Myocyte (in vitro differentiated cells): ENCODE results near the gene QKI. TPM values are rescaled to one million over a fixed set of nuclear protein-coding genes. Genes with fewer than 3 reads are reported as not detected.
A peak's percentile ranks its signal among the peaks of the same experiment; 100 is the strongest.

Source experiments
- DNase-seq: peaks from one replicate; pipeline ENCODE4 v3.0.0-alpha.2; 2012; ENCODE audit warnings: low read depth
- total RNA-seq: library from RNA; depleted of rRNA; stranded (reverse); fragments of >200 nt; gene quantifications from 2 replicates; pipeline ENCODE4 v1.2.3, GENCODE V29; 2014

The QKI gene
- total RNA-seq, 1 donor from 2014 or later = 423 TPM

DNA sequence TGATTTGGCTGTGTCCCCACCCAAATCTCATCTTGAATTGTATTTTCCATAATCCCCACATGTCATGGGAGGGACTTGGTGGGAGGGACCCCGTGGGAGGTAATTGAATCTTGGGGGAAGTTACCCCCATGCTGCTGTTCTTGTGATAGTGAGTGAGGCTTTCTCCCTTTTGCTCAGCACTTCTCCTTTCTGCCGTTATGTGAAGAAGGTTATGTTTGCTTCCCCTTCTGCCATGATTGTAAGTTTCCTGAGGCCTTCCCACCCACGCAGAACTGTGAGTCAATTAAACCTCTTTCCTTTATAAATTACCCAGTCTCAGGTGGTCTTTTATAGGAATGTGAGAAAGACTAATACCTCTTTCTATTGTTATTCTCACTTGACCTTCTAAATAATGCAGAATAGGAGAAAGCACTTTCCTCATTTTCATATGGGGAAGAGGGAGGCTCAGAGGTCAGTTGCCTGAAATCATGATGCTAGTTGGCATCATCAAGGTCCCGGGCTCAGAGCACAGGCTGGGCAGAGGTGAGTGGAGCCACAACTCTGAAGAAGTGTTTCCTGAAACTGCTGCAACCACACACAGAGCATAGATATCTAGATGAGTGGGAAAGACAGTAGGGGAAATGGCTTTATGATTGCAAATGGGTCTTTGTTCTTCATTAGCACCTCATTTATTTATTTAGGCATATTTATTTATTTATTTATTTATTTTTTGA, 191.0 kb downstream of the QKI start:
- no peak for DNase-seq

DNA sequence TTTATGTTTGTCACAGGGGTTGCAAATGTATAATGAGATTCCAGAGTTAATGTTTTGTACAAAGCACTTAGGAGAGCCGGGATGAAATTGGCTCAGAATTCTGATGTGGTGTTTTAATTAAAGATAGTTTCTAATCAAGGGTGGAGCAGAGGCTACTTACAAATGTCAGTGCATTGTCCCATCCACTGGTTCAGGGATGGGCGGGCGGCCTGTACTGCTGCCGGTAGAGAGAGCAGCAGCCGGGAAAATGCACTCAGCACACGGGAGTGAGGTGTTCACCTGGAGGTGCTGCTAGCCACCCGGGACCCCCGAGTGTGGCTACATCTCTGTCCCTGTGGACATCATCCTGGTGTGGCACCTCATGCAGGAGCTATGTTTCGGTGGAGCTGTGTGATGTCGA, 193.3 kb downstream of the QKI start:
- no peak for DNase-seq

DNA sequence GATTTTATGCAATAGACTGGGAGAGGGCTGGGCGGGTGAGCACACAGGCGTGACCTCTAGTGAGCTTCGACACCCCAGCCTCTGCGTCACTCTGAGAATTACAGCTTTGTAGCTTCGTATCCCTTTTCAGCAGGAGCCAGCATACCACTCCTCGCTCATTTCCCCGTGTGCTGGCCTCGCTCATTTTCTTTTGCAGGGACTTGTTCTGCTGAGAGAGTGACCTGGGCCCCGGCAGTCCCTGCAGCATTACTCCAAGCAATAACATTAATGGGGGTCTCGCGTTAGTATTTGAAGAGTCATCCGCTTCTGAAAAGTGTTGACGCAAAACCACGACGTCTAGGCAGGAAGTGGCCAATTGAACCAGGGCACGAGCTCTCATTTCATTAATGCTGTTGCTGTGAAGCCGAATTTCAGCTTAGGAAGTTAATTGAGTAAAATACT, 193.7 kb downstream of the QKI start:
- no peak for DNase-seq

DNA sequence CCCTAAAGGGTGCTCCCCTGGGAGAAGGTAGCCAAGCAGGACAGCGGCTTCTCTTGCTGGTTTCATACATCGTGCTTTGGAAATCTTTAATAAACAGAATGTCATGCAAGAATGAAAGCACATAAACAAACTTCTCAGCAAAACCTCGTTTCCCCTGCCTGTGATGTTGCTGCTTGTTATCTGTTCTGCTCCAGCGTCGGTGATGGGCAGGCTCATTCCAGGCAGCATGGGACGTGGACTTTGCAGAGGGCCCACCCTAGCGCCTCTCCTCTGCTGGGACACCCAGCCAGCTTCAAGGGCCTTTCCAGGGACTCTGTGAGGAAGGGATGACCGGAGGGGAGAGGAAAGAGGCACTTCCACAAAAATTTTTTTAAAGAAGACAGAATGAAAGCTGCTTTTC, 197.7 kb downstream of the QKI start:
- no peak for DNase-seq

DNA sequence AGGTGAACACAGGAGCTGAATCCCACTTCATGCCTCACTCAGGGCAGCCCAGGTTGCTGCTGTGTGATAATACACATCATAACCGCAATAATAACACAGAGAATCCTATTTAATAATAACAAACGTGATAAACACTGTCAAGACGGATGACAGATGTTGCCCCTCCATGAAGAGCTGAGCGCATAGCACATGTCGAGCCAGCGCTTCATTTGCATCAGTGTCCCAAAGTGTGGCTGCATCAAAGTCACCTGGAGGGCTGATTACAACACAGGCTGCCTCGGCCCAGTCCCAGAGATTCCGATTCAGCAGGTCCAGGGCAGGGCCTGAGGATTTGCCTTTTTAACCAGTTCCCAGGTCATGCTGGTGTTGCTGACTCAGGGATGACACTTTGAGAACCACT, 198.5 kb downstream of the QKI start:
- no peak for DNase-seq

DNA sequence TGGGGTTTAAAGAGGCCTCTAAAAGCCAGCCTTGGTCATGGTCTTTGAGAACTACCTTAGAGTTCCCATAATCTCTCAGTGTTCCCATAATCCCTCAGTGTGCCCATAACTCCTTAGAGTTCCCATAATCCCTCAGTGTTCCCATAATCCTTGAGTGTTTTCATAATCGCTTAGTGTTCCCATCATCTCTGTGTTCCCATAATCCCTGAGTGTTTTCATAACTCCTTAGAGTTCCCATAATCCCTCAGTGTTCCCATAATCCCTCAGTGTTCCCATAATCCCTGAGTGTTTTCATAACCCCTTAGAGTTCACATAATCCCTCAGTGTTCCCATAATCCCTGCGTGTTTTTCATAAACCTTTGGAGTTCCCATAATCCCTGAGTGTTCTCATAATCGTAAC, 199.2 kb downstream of the QKI start:
- no peak for DNase-seq

DNA sequence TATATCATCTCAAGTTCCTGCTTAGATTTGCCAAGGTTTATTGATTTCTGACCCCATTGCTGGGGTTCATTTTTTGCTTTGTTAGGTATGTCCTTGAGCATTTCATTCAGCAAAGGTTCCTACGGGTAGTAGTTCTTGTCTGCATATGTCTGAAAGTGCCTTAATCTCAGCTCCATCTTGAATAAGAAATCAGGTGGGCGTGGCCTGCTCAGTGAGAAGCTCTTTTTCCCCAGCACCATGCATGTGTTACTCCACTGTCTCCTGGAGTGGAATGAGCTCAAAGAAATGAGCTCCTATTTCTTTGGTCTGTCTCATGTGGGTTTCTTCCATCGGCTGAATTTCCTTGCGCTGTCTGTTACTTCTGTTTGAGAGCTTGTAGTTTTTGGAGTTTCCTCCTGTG, 201.9 kb downstream of the QKI start:
- no peak for DNase-seq

DNA sequence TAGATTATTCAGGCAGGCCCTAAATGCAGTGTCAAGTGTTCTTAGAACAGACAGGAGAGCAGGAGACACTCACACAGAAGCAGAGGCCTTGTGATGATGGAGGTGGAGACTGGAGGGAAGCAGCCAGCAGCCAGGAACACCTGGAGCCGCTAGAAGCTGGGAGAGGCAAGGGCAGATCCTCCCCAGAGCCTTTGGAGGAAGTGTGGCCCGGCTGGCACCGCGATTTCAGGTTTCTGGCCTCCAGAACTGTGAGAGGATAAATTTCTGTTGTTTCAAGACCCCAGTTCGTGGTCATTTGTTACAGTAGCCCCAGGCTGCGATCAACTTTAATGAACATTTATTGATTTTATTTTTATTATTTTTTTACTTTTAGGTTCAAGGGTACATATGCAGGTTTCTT, 203.0 kb downstream of the QKI start:
- no peak for DNase-seq

DNA sequence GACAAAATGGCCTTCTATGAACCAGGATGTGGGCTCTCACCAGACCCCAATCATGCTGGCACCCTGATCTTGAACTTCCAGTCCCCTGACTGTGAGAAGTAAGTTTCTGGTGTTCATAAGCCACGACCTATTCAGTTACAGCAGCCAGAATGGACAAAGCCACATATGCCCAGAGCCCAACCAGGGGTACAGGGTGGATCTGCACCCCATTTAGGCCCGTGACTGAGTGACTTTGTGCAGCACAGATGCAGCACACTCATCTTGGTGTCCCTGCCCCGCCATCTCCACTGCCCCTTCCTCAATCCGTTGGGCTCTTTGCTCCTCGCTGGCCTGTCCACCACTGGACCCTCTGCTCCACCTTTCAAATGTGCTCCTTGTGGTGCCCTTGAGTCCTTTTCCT, 205.6 kb downstream of the QKI start:
- DNase-seq = no peak

DNA sequence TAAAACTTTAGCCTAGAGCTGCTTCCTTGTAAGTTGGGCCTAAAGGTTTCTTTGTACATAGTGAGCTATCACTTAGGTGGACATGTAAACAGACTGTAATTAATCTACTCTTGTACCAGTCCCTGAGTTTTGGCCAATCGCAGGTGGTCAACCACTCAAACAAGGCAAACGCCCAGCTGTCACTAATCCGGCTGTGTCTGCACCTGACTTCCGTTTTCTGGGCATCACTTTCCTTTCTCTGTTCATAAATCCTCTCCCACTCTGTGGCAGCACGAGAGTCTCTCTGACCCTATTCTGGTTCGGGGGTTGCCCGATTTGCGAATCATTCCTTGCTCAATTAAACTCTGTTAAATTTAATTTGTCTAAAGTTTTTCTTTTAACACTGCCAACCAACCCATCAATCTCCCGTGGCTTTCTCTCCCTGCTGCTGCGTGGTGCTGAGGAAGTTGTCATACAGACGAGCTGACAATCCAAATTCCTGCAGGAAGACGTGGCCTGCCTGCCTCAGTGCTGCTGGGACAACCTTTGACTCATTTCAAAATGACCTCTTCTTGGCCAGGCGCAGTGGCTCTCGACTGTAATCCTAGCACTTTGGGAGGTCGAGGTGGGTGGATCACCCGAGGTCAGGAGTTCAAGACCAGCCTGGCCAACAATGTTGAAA, 206.3 kb downstream of the QKI start:
- DNase-seq = peak; percentile 22

DNA sequence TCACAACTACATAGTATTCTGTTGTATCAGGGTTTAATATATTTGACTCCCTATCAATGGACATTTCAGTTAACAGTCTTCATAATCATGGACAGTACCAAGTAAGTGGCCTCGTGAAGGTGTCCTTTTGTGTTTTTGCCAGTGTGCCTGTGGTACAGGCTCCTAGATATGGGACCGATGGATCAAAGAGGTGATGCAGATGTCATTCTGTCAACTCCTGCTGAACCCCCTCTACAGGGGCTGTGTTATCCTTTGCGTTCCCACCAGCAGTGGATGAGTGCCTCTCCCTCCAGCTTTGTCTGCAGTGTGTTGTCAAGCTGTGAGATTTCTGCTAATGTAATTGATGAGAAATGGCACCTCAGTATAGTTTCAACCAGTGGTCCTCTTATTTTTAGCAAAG, 210.7 kb downstream of the QKI start:
- DNase-seq = no peak

DNA sequence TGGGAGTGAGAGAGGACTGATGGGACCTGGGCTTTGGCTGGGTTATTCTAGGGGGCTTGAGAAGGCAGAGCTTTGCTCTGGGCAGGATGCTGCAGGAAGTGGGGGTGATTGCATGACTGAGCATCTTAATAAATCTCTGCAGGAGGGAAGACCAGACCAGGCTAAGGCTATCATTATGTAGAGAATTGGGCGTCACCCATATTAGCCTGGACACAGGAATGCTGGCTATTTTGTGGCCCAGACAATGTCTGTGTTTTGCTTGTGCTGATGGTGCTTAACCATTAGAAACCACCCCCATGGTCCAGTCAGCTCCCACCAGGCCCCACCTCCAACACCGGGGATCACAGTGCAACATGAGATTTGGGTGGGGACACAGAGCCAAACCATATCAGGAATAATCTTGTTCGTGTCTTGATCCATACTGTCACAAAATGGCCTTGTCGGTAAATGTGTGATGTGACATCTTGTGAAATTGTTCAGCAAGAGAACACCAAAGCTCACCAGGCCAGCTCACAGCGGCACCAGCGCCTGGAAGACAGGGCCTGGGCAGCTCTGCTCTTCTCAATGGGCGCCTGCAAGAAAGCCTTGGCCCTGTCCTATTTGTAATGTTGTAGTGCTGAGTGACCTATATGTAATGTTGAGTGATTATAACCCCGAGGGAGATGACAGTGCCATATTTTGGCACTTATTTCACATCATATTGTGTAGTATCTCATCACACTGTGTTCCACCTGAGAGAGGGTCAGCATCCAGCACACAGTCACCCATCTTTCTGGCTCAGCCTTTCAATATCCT, 211.8 kb downstream of the QKI start:
- peak; percentile 12 for DNase-seq

DNA sequence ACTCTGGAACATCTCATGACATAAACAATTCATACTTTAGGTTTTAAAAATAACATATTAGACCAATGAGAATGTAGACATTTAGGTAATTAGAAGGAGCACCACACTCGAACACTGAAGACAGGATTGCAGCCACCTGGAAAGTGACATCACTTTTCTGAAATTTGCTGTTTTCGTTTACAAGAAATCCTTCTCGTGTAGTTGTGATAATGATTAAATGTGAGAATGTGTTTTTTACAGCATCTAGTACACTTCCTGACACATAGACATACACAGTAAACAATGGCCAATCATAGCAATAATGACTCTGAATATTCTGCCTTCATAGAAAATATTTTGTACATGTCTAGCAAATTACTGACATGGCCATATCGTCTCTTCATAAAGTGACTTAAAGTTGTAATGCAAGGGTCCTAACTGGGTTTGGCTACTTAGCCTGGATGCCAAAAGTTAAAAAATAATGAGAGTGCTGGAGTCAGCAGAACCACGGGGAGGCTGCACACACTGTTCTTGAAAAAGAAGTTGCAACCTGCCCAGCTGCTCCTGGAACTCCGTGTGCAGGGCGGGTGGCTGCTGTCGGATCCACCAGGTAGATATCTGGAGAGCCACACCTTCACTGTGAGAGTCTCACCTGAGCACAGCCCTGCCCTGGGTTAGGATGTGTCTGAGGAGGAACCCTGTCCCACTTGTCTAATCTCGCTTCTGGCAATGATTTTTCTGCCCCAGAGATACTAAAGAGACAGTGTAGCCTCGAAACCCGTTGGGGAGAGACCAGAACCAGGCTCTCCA, 212.9 kb downstream of the QKI start:
- DNase-seq = no peak
